Vagina (tissue), 2 donors: ENCODE results near the gene PCDH18.
"Not testable (repeated sequence)": the region's sequence is repeated elsewhere in the genome, so short reads cannot be mapped to it uniquely, and the experiment has no call there.

ENCODE experiments used
- POLR2A ChIP-seq, 2 donors: fragments of 450-650 bp; IDR thresholded peaks; one replicate each; pipeline ENCODE4 v1.6.1; 2017; ENCODE audit warnings: antibody characterized with exemption in 2 of 2, mild to moderate bottlenecking in 2 of 2, moderate library complexity in 2 of 2
- TF ChIP-seq, protein P1 (sequence below), 3 experiments: fragments of 450-650 bp in 2 of 3; fragments of 200-600 bp in 1 of 3; sonication (generic) in 1 of 3; IDR thresholded peaks; one replicate each; pipeline ENCODE4 v1.5.1; 2017 to 2019; ENCODE audit warnings: antibody characterized with exemption in 3 of 3, mild to moderate bottlenecking in 2 of 3, moderate library complexity in 2 of 3

- TF ChIP-seq, protein P1, sequence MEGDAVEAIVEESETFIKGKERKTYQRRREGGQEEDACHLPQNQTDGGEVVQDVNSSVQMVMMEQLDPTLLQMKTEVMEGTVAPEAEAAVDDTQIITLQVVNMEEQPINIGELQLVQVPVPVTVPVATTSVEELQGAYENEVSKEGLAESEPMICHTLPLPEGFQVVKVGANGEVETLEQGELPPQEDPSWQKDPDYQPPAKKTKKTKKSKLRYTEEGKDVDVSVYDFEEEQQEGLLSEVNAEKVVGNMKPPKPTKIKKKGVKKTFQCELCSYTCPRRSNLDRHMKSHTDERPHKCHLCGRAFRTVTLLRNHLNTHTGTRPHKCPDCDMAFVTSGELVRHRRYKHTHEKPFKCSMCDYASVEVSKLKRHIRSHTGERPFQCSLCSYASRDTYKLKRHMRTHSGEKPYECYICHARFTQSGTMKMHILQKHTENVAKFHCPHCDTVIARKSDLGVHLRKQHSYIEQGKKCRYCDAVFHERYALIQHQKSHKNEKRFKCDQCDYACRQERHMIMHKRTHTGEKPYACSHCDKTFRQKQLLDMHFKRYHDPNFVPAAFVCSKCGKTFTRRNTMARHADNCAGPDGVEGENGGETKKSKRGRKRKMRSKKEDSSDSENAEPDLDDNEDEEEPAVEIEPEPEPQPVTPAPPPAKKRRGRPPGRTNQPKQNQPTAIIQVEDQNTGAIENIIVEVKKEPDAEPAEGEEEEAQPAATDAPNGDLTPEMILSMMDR (IDR thresholded peaks at IDR 0.05), result not testable (repeated sequence)
- not testable (repeated sequence) for TF ChIP-seq POLR2A (IDR thresholded peaks at IDR 0.05)
Observed at GRCh38 chr4:137483313-137483959, 48.9 kb downstream of the PCDH18 start.
